ENCODE measurements around the gene SEBOX. TPM values are rescaled to one million over a fixed set of nuclear protein-coding genes. Genes with fewer than 3 reads are reported as not detected.

SEBOX gene
- total RNA-seq, 4 donors from 2014 or later = not detected

DNA sequence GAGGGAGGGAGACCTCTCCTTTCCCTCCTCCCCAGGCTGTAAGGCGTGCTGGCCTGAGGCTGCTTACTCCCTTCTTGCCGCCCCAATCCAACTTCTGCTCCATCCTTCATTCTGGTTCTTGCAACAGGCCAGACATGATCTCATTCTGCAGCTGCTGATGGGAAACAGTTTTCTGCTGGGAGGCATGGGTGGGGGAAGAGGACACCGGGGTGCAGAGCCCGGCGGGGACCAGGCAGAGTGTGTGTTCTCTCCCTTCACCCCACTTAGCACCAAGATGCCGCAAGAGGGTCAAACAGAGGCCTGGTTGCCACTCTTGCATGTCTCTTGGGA lies 7.9 kb upstream of the SEBOX start:
- no peaks in the 10 kb centered on the region for H3K9me3 ChIP-seq
- peaks cover 30% of the 10 kb centered on the region for H3K4me1 ChIP-seq
- no peak for DNase-seq (ENCODE audit: low spot score in 2 of 2)
- no peak overlapping the region for H3K27ac ChIP-seq
- H3K36me3 ChIP-seq = no peaks in the 10 kb centered on the region
- H3K27me3 ChIP-seq = no peaks in the 10 kb centered on the region
- 89% methylated on average over 2 of the region's 6 CpGs for WGBS
- TF ChIP-seq POLR2AphosphoS5 (IDR thresholded peaks at IDR 0.05) (no peak), POLR2A (IDR thresholded peaks at IDR 0.05) (no peak), EP300 (IDR thresholded peaks at IDR 0.05) (no peak)
- TF ChIP-seq, protein P1, sequence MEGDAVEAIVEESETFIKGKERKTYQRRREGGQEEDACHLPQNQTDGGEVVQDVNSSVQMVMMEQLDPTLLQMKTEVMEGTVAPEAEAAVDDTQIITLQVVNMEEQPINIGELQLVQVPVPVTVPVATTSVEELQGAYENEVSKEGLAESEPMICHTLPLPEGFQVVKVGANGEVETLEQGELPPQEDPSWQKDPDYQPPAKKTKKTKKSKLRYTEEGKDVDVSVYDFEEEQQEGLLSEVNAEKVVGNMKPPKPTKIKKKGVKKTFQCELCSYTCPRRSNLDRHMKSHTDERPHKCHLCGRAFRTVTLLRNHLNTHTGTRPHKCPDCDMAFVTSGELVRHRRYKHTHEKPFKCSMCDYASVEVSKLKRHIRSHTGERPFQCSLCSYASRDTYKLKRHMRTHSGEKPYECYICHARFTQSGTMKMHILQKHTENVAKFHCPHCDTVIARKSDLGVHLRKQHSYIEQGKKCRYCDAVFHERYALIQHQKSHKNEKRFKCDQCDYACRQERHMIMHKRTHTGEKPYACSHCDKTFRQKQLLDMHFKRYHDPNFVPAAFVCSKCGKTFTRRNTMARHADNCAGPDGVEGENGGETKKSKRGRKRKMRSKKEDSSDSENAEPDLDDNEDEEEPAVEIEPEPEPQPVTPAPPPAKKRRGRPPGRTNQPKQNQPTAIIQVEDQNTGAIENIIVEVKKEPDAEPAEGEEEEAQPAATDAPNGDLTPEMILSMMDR (IDR thresholded peaks at IDR 0.05) = no peak
- H3K4me3 ChIP-seq = no peak overlapping the region

GRCh38 chr17:28372203-28372944 lies 7.4 kb upstream of the SEBOX start:
- Histone ChIP-seq H3K36me3 (no peaks in the 10 kb centered on the region), H3K4me3 (peak overlapping the region; percentile 64), H3K9me3 (no peaks in the 10 kb centered on the region), H3K27ac (peak overlapping the region; percentile 23), H3K4me1 (peaks cover 30% of the 10 kb centered on the region), H3K27me3 (no peaks in the 10 kb centered on the region)
- 37% methylated on average over 11 of the region's 53 CpGs for whole genome bisulfite sequencing
- no peak for DNase-seq (ENCODE audit: low spot score in 2 of 2)
- TF ChIP-seq, protein P1 (IDR thresholded peaks at IDR 0.05) = no peak
- no peak for TF ChIP-seq POLR2A (IDR thresholded peaks at IDR 0.05)
- no peak for TF ChIP-seq POLR2AphosphoS5 (IDR thresholded peaks at IDR 0.05)
- no peak for TF ChIP-seq EP300 (IDR thresholded peaks at IDR 0.05)

- peaks cover 30% of the 10 kb centered on the region for H3K4me1 ChIP-seq
- DNase-seq (ENCODE audit: low spot score in 2 of 2) = peak; percentile 88 to 91
- no peak for TF ChIP-seq EP300 (IDR thresholded peaks at IDR 0.05)
- TF ChIP-seq, protein P1 (IDR thresholded peaks at IDR 0.05) = no peak
- no peak for TF ChIP-seq POLR2A (IDR thresholded peaks at IDR 0.05)
- TF ChIP-seq POLR2AphosphoS5 (IDR thresholded peaks at IDR 0.05) = no peak
- H3K36me3 ChIP-seq = no peaks in the 10 kb centered on the region
- WGBS = under 1% methylated on average over 37 of the region's 80 CpGs
- H3K4me3 ChIP-seq = peak within 1 kb of the TSS; percentile 64
- H3K9me3 ChIP-seq = no peaks in the 10 kb centered on the region
- no peaks in the 10 kb centered on the region for H3K27me3 ChIP-seq
- peak within 1 kb of the TSS; percentile 23 for H3K27ac ChIP-seq
These were observed 6.5 kb upstream of the SEBOX start, which contains the start of gene SARM1 for GRCh38 chr17:28371245-28372202. Gene SARM1, plus strand, starts transcription at chr17:28371694. Its CDS starts 339 bp downstream, at chr17:28372033.

DNA sequence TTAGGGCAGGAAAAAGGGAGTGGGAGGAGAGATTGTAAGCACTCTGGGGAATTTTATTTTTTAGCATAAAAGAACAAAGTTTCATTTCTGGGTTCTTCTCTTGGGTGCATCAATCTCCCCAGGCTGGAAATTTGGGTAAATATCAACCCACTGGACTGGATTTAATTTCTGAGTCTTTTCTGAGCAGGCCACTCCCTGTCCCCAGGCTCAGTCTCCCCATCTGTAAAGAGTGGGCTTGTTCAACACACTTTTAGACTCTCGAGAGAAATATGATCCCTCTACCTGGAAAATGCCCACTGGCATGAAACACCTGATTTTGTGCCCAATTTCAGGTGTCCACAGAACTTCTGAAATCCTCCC lies 5.7 kb upstream of the SEBOX start:
- Histone ChIP-seq H3K4me3 (no peak overlapping the region), H3K9me3 (no peaks in the 10 kb centered on the region), H3K4me1 (peaks cover 30% of the 10 kb centered on the region), H3K36me3 (no peaks in the 10 kb centered on the region), H3K27me3 (no peaks in the 10 kb centered on the region), H3K27ac (peak overlapping the region; percentile 11)
- DNase-seq (ENCODE audit: low spot score in 2 of 2) = no peak
- TF ChIP-seq POLR2AphosphoS5 (IDR thresholded peaks at IDR 0.05) (no peak), POLR2A (IDR thresholded peaks at IDR 0.05) (no peak), EP300 (IDR thresholded peaks at IDR 0.05) (no peak)
- TF ChIP-seq, protein P1 (IDR thresholded peaks at IDR 0.05) = no peak
- WGBS = 44% methylated on average over 1 of the region's 1 CpG
